ENCODE measurements around the gene HOXC13.
A peak's percentile ranks its signal among the peaks of the same experiment; 100 is the strongest.

HOXC13 gene

GRCh38 chr12:53929527-53929926 is 9.1 kb upstream of the HOXC13 start:
- Histone ChIP-seq H3K4me3 (ENCODE audit: low read depth, low read length) (no peak overlapping the region), H3K36me3 (ENCODE audit: control insufficient read depth, insufficient read depth, low read length) (no peaks in the 10 kb centered on the region), H3K27me3 (ENCODE audit: control insufficient read depth, insufficient read depth, low read length) (peaks cover 100% of the 10 kb centered on the region), H3K9ac (ENCODE audit: low read length) (no peak overlapping the region), H3K4me1 (ENCODE audit: control insufficient read depth, insufficient read depth, low read length) (no peaks in the 10 kb centered on the region), H3K27ac (ENCODE audit: low read depth, low read length) (no peak overlapping the region), H3K9me3 (ENCODE audit: control insufficient read depth, insufficient read depth, low read depth, low read length) (no peaks in the 10 kb centered on the region)

GRCh38 chr12:53930591-53931255 is 7.9 kb upstream of the HOXC13 start:
- H3K36me3 ChIP-seq (ENCODE audit: control insufficient read depth, insufficient read depth, low read length): no peaks in the 10 kb centered on the region
- H3K4me3 ChIP-seq (ENCODE audit: low read depth, low read length): no peak overlapping the region
- H3K27ac ChIP-seq (ENCODE audit: low read depth, low read length): no peak overlapping the region
- no peaks in the 10 kb centered on the region for H3K9me3 ChIP-seq (ENCODE audit: control insufficient read depth, insufficient read depth, low read depth, low read length)
- peaks cover 100% of the 10 kb centered on the region for H3K27me3 ChIP-seq (ENCODE audit: control insufficient read depth, insufficient read depth, low read length)
- no peak overlapping the region for H3K9ac ChIP-seq (ENCODE audit: low read length)
- no peaks in the 10 kb centered on the region for H3K4me1 ChIP-seq (ENCODE audit: control insufficient read depth, insufficient read depth, low read length)

- H3K9ac ChIP-seq (ENCODE audit: low read length): no peak overlapping the region
- no peaks in the 10 kb centered on the region for H3K36me3 ChIP-seq (ENCODE audit: control insufficient read depth, insufficient read depth, low read length)
- H3K9me3 ChIP-seq (ENCODE audit: control insufficient read depth, insufficient read depth, low read depth, low read length): no peaks in the 10 kb centered on the region
- no peaks in the 10 kb centered on the region for H3K4me1 ChIP-seq (ENCODE audit: control insufficient read depth, insufficient read depth, low read length)
- H3K27me3 ChIP-seq (ENCODE audit: control insufficient read depth, insufficient read depth, low read length): peaks cover 100% of the 10 kb centered on the region
- H3K27ac ChIP-seq (ENCODE audit: low read depth, low read length): no peak overlapping the region
- no peak overlapping the region for H3K4me3 ChIP-seq (ENCODE audit: low read depth, low read length)
These were observed 6.6 kb upstream of the HOXC13 start for GRCh38 chr12:53931844-53932581.

- no peak overlapping the region for H3K9ac ChIP-seq (ENCODE audit: low read length)
- H3K9me3 ChIP-seq (ENCODE audit: control insufficient read depth, insufficient read depth, low read depth, low read length): no peaks in the 10 kb centered on the region
- no peaks in the 10 kb centered on the region for H3K36me3 ChIP-seq (ENCODE audit: control insufficient read depth, insufficient read depth, low read length)
- no peak overlapping the region for H3K4me3 ChIP-seq (ENCODE audit: low read depth, low read length)
- no peaks in the 10 kb centered on the region for H3K4me1 ChIP-seq (ENCODE audit: control insufficient read depth, insufficient read depth, low read length)
- no peak overlapping the region for H3K27ac ChIP-seq (ENCODE audit: low read depth, low read length)
- H3K27me3 ChIP-seq (ENCODE audit: control insufficient read depth, insufficient read depth, low read length): peaks cover 100% of the 10 kb centered on the region
These were observed 5.7 kb upstream of the HOXC13 start for GRCh38 chr12:53932915-53933314.

- Histone ChIP-seq H3K4me3 (ENCODE audit: low read depth, low read length) (no peak overlapping the region), H3K36me3 (ENCODE audit: control insufficient read depth, insufficient read depth, low read length) (no peaks in the 10 kb centered on the region), H3K9me3 (ENCODE audit: control insufficient read depth, insufficient read depth, low read depth, low read length) (no peaks in the 10 kb centered on the region), H3K9ac (ENCODE audit: low read length) (no peak overlapping the region), H3K27me3 (ENCODE audit: control insufficient read depth, insufficient read depth, low read length) (peaks cover 100% of the 10 kb centered on the region), H3K4me1 (ENCODE audit: control insufficient read depth, insufficient read depth, low read length) (no peaks in the 10 kb centered on the region), H3K27ac (ENCODE audit: low read depth, low read length) (no peak overlapping the region)
These were observed 3.0 kb upstream of the HOXC13 start for GRCh38 chr12:53935383-53936341.

- peaks cover 100% of the 10 kb centered on the region for H3K27me3 ChIP-seq (ENCODE audit: control insufficient read depth, insufficient read depth, low read length)
- no peaks in the 10 kb centered on the region for H3K36me3 ChIP-seq (ENCODE audit: control insufficient read depth, insufficient read depth, low read length)
- H3K27ac ChIP-seq (ENCODE audit: low read depth, low read length): no peak overlapping the region
- H3K9ac ChIP-seq (ENCODE audit: low read length): no peak overlapping the region
- no peak overlapping the region for H3K4me3 ChIP-seq (ENCODE audit: low read depth, low read length)
- no peaks in the 10 kb centered on the region for H3K9me3 ChIP-seq (ENCODE audit: control insufficient read depth, insufficient read depth, low read depth, low read length)
- no peaks in the 10 kb centered on the region for H3K4me1 ChIP-seq (ENCODE audit: control insufficient read depth, insufficient read depth, low read length)
These were observed 1.5 kb upstream of the HOXC13 start for GRCh38 chr12:53937099-53937498.

GRCh38 chr12:53937596-53938325 is 870 bp upstream of the HOXC13 start:
- Histone ChIP-seq H3K27me3 (ENCODE audit: control insufficient read depth, insufficient read depth, low read length) (peaks cover 100% of the 10 kb centered on the region), H3K27ac (ENCODE audit: low read depth, low read length) (no peak overlapping the region), H3K36me3 (ENCODE audit: control insufficient read depth, insufficient read depth, low read length) (no peaks in the 10 kb centered on the region), H3K9ac (ENCODE audit: low read length) (no peak overlapping the region), H3K9me3 (ENCODE audit: control insufficient read depth, insufficient read depth, low read depth, low read length) (no peaks in the 10 kb centered on the region), H3K4me1 (ENCODE audit: control insufficient read depth, insufficient read depth, low read length) (no peaks in the 10 kb centered on the region), H3K4me3 (ENCODE audit: low read depth, low read length) (peak overlapping the region; percentile 12; the same call in 1 of the 2 replicates)

- Histone ChIP-seq H3K9ac (ENCODE audit: low read length) (no peak overlapping the region), H3K36me3 (ENCODE audit: control insufficient read depth, insufficient read depth, low read length) (no peaks in the 10 kb centered on the region), H3K27me3 (ENCODE audit: control insufficient read depth, insufficient read depth, low read length) (peaks cover 100% of the 10 kb centered on the region), H3K4me3 (ENCODE audit: low read depth, low read length) (peak overlapping the region; percentile 26; the same call in 1 of the 2 replicates), H3K9me3 (ENCODE audit: control insufficient read depth, insufficient read depth, low read depth, low read length) (no peaks in the 10 kb centered on the region), H3K27ac (ENCODE audit: low read depth, low read length) (no peak overlapping the region), H3K4me1 (ENCODE audit: control insufficient read depth, insufficient read depth, low read length) (no peaks in the 10 kb centered on the region)
These were observed 794 bp downstream of the HOXC13 start for GRCh38 chr12:53939141-53940108.

GRCh38 chr12:53940443-53941014 is 1.9 kb downstream of the HOXC13 start:
- H3K4me3 ChIP-seq (ENCODE audit: low read depth, low read length): no peak overlapping the region
- no peaks in the 10 kb centered on the region for H3K36me3 ChIP-seq (ENCODE audit: control insufficient read depth, insufficient read depth, low read length)
- no peak overlapping the region for H3K9ac ChIP-seq (ENCODE audit: low read length)
- no peak overlapping the region for H3K27ac ChIP-seq (ENCODE audit: low read depth, low read length)
- no peaks in the 10 kb centered on the region for H3K9me3 ChIP-seq (ENCODE audit: control insufficient read depth, insufficient read depth, low read depth, low read length)
- H3K4me1 ChIP-seq (ENCODE audit: control insufficient read depth, insufficient read depth, low read length): no peaks in the 10 kb centered on the region
- H3K27me3 ChIP-seq (ENCODE audit: control insufficient read depth, insufficient read depth, low read length): peaks cover 100% of the 10 kb centered on the region
